ENCODE results near the gene GRIP1.

GRCh38 chr12:66627988-66628317 lies 50.9 kb downstream of the GRIP1 start:
- TF ChIP-seq, protein P1, sequence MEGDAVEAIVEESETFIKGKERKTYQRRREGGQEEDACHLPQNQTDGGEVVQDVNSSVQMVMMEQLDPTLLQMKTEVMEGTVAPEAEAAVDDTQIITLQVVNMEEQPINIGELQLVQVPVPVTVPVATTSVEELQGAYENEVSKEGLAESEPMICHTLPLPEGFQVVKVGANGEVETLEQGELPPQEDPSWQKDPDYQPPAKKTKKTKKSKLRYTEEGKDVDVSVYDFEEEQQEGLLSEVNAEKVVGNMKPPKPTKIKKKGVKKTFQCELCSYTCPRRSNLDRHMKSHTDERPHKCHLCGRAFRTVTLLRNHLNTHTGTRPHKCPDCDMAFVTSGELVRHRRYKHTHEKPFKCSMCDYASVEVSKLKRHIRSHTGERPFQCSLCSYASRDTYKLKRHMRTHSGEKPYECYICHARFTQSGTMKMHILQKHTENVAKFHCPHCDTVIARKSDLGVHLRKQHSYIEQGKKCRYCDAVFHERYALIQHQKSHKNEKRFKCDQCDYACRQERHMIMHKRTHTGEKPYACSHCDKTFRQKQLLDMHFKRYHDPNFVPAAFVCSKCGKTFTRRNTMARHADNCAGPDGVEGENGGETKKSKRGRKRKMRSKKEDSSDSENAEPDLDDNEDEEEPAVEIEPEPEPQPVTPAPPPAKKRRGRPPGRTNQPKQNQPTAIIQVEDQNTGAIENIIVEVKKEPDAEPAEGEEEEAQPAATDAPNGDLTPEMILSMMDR (IDR thresholded peaks at IDR 0.05) = no peak
- TF ChIP-seq EP300 (IDR thresholded peaks at IDR 0.05) = no peak

All from ovary (tissue), 3 donors.